RWPE1 (cell line): ENCODE measurements around the gene FBXO42.

Experiments used
- CTCF ChIA-PET: fragments of 350-600 bp; sonication (Branson Sonifier 250); formaldehyde crosslinking; extraction: SDS; loops from one replicate; lab custom pipeline; 2021; lab: Yijun Ruan, JAX
- POLR2A ChIA-PET: fragments of 400-600 bp; formaldehyde crosslinking; extraction: SDS; loops from one replicate; lab custom pipeline; 2020; ENCODE audit warnings: antibody characterized with exemption; ENCODE audit not compliant: low non-redundant PET; lab: Yijun Ruan, JAX
- DNase-seq: peaks from one replicate; pipeline ENCODE4 v3.0.0; 2012; ENCODE audit warnings: low spot score
- H3K27ac ChIP-seq: fragments of 450-650 bp; 2 replicates; pipeline ENCODE4 v1.5.1; 2017
- TF ChIP-seq, protein P1 (sequence below): fragments of 450-650 bp; conservative IDR thresholded peaks from 2 replicates; pipeline ENCODE4 v1.5.1; 2017; ENCODE audit warnings: low read depth, mild to moderate bottlenecking

Gene FBXO42

DNA sequence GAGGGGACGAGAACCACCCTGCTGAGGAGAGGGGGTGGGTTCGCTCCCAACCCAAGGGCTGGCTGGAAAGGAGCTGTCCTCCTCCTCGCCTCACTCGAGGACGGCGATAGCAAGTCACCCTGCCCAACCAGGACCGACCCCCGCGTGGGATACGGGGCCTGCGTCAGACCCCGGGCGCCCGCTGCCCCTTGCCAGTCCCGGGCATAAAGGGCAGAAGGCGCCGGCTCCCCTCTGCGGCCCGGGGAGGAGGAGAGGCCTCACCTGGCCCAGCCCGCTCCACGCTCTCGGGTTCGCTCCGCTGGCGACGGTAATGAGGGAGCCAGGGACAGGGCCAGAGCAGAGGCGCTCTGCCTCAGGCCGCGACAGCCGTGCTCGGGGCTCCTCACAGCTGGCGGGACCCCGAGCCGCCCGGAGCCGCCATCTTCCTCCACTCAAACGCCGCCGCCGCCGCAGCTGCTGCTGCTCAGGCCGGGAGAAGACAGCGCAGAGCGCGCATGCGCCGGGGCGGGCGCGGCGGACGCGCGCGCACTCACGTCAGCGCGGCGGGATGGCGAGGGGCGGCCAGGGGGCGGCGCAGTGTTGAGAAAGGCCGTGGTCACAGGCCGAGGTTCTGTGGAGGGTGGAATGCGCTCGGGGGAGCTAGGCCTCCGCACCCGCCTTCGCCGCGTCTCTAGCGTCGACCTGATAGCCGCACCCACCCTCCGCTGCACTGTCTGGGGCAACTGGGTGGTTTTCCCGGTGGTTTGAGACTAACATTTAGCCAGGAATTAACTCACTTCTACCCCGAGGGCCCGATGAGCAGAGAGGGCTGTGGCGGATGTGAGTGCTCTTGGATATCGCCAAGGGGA is at the start of gene FBXO42:
Gene FBXO42, minus strand, starts transcription at position 487 of the 848 bp plus-strand sequence. CDS start 37,062 bp downstream, outside the sequence.
- CTCF ChIA-PET: interaction anchor here (0.6 to 2.9 kb wide), 4 partner anchors 11 to 108 kb away, joined by 3 to 11 read pairs (median 4); no protein-coding TSS in a partner anchor
- POLR2A ChIA-PET: interaction anchor here (0.5 to 0.6 kb wide), 2 partner anchors 63 to 67 kb away, joined by 3 read pairs; no protein-coding TSS in a partner anchor
- peak within 1 kb of the TSS; percentile 85 for H3K27ac ChIP-seq
- TF ChIP-seq, protein P1, sequence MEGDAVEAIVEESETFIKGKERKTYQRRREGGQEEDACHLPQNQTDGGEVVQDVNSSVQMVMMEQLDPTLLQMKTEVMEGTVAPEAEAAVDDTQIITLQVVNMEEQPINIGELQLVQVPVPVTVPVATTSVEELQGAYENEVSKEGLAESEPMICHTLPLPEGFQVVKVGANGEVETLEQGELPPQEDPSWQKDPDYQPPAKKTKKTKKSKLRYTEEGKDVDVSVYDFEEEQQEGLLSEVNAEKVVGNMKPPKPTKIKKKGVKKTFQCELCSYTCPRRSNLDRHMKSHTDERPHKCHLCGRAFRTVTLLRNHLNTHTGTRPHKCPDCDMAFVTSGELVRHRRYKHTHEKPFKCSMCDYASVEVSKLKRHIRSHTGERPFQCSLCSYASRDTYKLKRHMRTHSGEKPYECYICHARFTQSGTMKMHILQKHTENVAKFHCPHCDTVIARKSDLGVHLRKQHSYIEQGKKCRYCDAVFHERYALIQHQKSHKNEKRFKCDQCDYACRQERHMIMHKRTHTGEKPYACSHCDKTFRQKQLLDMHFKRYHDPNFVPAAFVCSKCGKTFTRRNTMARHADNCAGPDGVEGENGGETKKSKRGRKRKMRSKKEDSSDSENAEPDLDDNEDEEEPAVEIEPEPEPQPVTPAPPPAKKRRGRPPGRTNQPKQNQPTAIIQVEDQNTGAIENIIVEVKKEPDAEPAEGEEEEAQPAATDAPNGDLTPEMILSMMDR: peak; percentile 46
- peak; percentile 87 for DNase-seq

DNA sequence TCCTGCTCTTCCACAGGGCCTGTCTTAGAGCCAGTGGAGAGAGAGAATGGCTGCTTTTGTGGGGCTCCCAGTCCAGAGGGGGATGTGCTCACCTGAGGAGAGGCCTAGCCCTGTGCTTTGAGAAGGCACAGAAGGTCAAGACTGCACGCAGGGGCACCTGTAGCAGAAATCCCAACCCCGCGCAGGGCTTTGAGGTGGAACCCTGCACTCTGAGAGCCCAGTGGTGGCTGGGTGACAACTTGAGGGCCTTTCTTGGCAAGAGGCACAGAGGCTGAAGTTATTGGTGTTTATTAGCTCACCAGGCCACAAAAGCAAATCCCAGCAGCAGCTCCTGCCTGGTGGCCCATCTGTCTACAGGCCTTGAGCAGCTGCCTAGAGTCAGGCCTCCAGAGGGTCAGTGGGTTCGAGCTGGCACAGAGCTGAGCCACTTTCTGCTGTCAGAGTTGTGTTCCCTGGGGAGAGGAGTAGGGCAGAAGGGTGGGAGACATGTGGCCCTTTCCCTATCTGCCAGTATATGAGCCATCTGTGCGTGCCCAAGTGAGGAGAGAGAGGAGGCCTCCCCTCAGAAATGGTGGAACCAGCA is 46.2 kb upstream of the FBXO42 start:
- TF ChIP-seq, protein P1: no peak
- peak overlapping the region; percentile 88 for H3K27ac ChIP-seq
- no peak for DNase-seq
- ChIA-PET CTCF (no interaction called here), POLR2A (no interaction called here)

- TF ChIP-seq, protein P1: no peak
- no peak for DNase-seq
- peak overlapping the region; percentile 88 for H3K27ac ChIP-seq
- ChIA-PET CTCF (interaction anchor here (0.7 kb wide), 1 partner anchor 11 kb away, joined by 3 read pairs; no protein-coding TSS in a partner anchor), POLR2A (interaction anchor here (0.5 to 0.9 kb wide), 2 partner anchors 14 to 30 kb away, joined by 3 to 4 read pairs; partner anchors contain the start of gene SZRD1)
These were observed 44.8 kb upstream of the FBXO42 start for GRCh38 chr1:16397120-16397519.

DNA sequence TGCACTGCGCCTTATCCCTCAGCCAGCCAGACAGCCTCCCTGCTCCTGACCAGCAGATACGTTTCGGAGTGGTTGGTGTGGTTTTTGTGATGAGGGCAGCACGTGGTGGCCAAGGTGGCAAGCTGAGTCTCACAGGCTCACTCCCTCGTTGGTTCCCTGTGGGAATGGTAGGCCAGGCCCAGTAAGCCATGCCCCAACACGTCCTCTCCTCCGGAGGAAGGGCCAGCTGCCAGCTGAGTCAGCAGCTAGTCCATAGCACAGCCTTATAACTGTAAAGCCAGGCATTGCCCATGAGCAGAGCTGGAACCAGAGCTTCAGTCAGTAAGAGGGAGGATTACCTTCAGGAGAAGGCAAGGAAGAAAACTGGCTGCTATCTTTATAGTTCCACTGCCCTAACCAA is 44.3 kb upstream of the FBXO42 start:
- peak overlapping the region; percentile 88 for H3K27ac ChIP-seq

DNA sequence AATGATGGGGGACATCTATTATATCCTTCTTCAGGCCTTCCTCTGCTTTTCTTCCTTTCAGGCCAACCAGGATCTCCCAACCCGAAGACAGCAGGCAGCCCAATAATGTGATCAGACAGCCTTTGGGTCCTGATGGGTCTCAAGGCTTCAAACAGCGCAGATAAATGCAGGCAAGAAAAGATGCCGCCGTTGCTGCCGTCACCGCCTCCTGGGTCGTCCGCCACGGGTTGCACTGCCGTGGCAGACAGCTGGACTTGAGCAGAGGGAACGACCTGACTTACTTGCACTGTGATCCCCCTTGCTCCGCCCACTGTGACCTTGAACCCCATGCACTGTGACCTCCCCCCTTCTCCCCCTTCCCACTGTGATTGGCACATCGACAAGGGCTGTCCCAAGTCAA is 42.7 kb upstream of the FBXO42 start:
- TF ChIP-seq, protein P1: no peak
- ChIA-PET CTCF (no interaction called here), POLR2A (no interaction called here)
- peak overlapping the region; percentile 88 for H3K27ac ChIP-seq
- DNase-seq: no peak

More for the DNA sequence above, 44.3 kb upstream of the FBXO42 start:
- peak; percentile 93 for DNase-seq
- ChIA-PET CTCF (interaction anchor here (0.7 kb wide), 1 partner anchor 12 kb away, joined by 3 read pairs; no protein-coding TSS in a partner anchor), POLR2A (interaction anchor here (0.5 to 0.9 kb wide), 2 partner anchors 13 to 30 kb away, joined by 3 to 4 read pairs; partner anchors contain the start of gene SZRD1)
- TF ChIP-seq, protein P1: no peak
